Ascending aorta (tissue), 2 donors: ENCODE data around the gene OSBPL8. TPM values are rescaled to one million over a fixed set of nuclear protein-coding genes. Genes with fewer than 3 reads are reported as not detected.
"Not testable (repeated sequence)": the region's sequence is repeated elsewhere in the genome, so short reads cannot be mapped to it uniquely, and the experiment has no call there.

Source experiments
- DNase-seq, 2 donors: peaks; one replicate each; pipeline ENCODE4 v3.0.0-alpha.2; 2019; ENCODE audit warnings: low spot score in 2 of 2
- H3K27ac ChIP-seq, 2 donors: fragments of 200-600 bp; sonication (generic); one replicate each; pipeline ENCODE4 v1.5.1; 2016 to 2017; ENCODE audit warnings: mild to moderate bottlenecking in 1 of 2
- H3K27me3 ChIP-seq: fragments of 200-600 bp; sonication (generic); one replicate; pipeline ENCODE4 v1.5.1; 2017
- H3K36me3 ChIP-seq, 2 donors: fragments of 200-600 bp; sonication (generic); one replicate each; pipeline ENCODE4 v1.5.1; 2016
- H3K4me1 ChIP-seq, 2 donors: fragments of 200-600 bp; sonication (generic); one replicate each; pipeline ENCODE4 v1.5.1; 2016 to 2017; ENCODE audit warnings: mild to moderate bottlenecking in 1 of 2
- H3K4me3 ChIP-seq, 2 donors: fragments of 200-600 bp; sonication (generic); one replicate each; pipeline ENCODE4 v1.5.1; 2016 to 2017; ENCODE audit warnings: mild to moderate bottlenecking in 1 of 2
- H3K9me3 ChIP-seq, 2 donors: fragments of 200-600 bp; sonication (generic); one replicate each; pipeline ENCODE4 v1.5.1; 2016
- intact Hi-C: fragments of 100-400 bp; cut with DNase I; formaldehyde crosslinking; loops from one replicate; pipeline ENCODE4 v1.15.1; 2023
- total RNA-seq: library from RNA; depleted of rRNA; stranded (reverse); fragments of >200 nt; gene quantifications from one replicate; pipeline ENCODE4 v1.1.0, GENCODE V29; 2016
- TF ChIP-seq, protein P1 (sequence below), 3 experiments: fragments of 200-600 bp in 2 of 3; fragments of 450-650 bp in 1 of 3; sonication (generic) in 2 of 3; IDR thresholded peaks; one replicate each; pipeline ENCODE4 v1.5.1; 2016 to 2019; ENCODE audit warnings: antibody characterized with exemption in 3 of 3, mild to moderate bottlenecking in 1 of 3, moderate library complexity in 1 of 3

Gene OSBPL8
- total RNA-seq, 1 donor from 2014 or later, result 18.6 TPM

DNA sequence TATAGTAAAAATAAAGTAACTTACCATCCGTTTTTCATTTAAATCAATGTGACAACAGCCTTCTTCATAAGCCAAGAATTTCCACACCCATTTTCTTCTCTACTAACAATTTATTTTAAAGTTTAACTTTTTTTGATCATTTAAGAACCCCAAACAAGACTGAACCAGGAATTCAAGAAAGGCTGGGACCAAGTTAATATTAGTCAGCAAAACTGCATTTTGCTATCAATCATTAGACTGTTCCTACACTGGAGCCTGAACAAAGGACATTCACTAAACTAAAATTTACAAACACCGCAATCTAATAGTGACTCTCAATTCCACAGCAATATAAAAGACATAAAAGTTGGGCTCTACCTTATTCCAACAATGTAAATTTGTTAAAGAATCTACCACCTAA lies 73.6 kb downstream of the OSBPL8 start:
- TF ChIP-seq, protein P1, sequence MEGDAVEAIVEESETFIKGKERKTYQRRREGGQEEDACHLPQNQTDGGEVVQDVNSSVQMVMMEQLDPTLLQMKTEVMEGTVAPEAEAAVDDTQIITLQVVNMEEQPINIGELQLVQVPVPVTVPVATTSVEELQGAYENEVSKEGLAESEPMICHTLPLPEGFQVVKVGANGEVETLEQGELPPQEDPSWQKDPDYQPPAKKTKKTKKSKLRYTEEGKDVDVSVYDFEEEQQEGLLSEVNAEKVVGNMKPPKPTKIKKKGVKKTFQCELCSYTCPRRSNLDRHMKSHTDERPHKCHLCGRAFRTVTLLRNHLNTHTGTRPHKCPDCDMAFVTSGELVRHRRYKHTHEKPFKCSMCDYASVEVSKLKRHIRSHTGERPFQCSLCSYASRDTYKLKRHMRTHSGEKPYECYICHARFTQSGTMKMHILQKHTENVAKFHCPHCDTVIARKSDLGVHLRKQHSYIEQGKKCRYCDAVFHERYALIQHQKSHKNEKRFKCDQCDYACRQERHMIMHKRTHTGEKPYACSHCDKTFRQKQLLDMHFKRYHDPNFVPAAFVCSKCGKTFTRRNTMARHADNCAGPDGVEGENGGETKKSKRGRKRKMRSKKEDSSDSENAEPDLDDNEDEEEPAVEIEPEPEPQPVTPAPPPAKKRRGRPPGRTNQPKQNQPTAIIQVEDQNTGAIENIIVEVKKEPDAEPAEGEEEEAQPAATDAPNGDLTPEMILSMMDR (IDR thresholded peaks at IDR 0.05), result no peak
- intact Hi-C loops, result no loop called here
- H3K36me3 ChIP-seq, result peaks cover 8 to 10% of the 10 kb centered on the region in 2 donors
- H3K4me1 ChIP-seq, result no peaks in the 10 kb centered on the region
- no peaks in the 10 kb centered on the region for H3K27me3 ChIP-seq
- H3K27ac ChIP-seq, result no peak overlapping the region
- no peak overlapping the region for H3K4me3 ChIP-seq
- no peak for DNase-seq
- H3K9me3 ChIP-seq, result no peaks in the 10 kb centered on the region

DNA sequence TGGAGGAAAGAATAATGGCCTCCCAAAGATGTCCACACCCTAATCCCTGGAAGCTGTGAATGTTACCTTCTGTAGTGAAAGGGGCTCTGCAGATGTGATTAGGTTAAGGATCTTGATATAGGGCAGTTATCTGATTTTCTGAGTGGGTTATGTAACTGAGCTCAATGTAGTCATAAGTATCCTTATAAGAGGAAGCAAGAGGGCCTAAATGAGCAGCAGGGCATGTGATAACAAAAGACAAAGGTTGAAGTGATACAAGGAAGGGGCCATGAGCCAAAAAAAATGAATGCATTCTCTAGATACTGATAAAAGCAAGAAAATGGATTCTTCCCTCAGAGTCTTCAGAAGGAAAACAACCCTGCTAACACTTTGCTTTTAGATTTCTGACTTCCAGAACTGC lies 78.8 kb downstream of the OSBPL8 start:
- TF ChIP-seq, protein P1 (IDR thresholded peaks at IDR 0.05), result no peak
- H3K4me1 ChIP-seq, result no peaks in the 10 kb centered on the region
- no peaks in the 10 kb centered on the region for H3K27me3 ChIP-seq
- no peak overlapping the region for H3K4me3 ChIP-seq
- peaks cover 0 to 4% of the 10 kb centered on the region in 2 donors for H3K36me3 ChIP-seq
- H3K27ac ChIP-seq, result no peak overlapping the region
- intact Hi-C loops, result no loop called here
- H3K9me3 ChIP-seq, result no peaks in the 10 kb centered on the region
- DNase-seq, result no peak

DNA sequence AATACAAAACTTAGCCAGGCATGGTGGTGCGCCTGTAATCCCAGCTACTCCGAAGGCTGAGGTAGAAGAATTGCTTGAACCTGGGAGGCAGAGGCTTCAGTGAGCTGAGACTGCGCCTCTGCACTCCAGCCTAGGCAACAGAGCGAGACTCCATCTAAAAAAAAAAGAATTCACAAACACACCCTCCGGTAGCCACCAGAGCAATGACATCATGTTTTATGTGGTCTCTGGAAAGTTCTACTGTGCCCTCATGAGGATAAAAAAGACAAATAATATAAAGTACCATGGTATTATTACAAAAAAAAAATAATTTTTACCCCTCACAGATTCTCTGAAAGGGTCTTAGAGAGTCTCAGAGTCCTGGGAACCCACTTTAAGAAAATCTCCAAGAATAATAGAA lies 81.5 kb downstream of the OSBPL8 start:
- no peaks in the 10 kb centered on the region for H3K9me3 ChIP-seq
- H3K27ac ChIP-seq, result no peak overlapping the region
- intact Hi-C loops, result no loop called here
- H3K4me3 ChIP-seq, result no peak overlapping the region
- H3K36me3 ChIP-seq, result peaks cover 0 to 2% of the 10 kb centered on the region in 2 donors
- no peak for DNase-seq
- no peaks in the 10 kb centered on the region for H3K27me3 ChIP-seq
- no peaks in the 10 kb centered on the region for H3K4me1 ChIP-seq
- TF ChIP-seq, protein P1 (IDR thresholded peaks at IDR 0.05), result no peak

DNA sequence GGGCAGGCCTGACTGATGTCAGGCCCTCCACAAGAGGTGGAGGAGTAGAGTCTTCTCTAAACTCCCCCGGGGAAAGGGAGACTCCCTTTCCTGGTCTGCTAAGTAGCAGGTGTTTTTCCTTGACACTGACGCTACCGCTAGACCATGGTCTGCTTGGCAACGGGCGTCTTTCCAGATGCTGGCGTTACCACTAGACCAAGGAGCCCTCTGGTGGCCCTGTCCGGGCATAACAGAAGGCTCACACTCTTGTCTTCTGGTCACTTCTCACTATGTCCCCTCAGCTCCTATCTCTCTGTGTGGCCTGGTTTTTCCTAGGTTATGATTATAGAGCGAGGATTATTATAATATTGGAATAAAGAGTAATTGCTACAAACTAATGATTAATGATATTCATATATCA lies 86.7 kb downstream of the OSBPL8 start:
- intact Hi-C loops, result not testable (repeated sequence)

DNA sequence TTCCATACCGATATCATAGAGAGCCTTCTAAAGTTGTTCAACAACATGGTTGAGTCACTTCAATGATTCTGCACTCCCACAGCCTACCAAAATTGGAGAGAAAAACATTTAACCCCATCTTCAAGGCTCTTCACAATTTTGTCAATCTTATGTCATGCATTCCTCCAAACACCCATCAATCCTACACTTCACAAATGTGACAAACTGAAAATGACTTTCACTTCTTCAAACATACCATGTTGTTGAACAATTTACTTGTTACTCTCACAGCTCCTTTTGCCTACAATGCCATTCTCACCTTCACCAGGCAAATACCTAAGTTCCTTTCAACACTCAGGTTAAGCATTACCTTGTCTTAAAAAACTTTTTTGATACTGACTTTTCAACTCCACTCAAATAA lies 88.0 kb downstream of the OSBPL8 start:
- H3K9me3 ChIP-seq, result no peaks in the 10 kb centered on the region
- peak overlapping the region; percentile 27 to 44 for H3K27ac ChIP-seq
- H3K4me3 ChIP-seq, result no peak overlapping the region
- no peaks in the 10 kb centered on the region for H3K27me3 ChIP-seq
- peaks cover 5 to 10% of the 10 kb centered on the region in 2 donors for H3K4me1 ChIP-seq
- no peaks in the 10 kb centered on the region for H3K36me3 ChIP-seq
- TF ChIP-seq, protein P1 (IDR thresholded peaks at IDR 0.05), result no peak
- intact Hi-C loops, result no loop called here
- no peak for DNase-seq

More for the DNA sequence above, 86.7 kb downstream of the OSBPL8 start:
- H3K36me3 ChIP-seq, H3K27me3 ChIP-seq, H3K27ac ChIP-seq, H3K9me3 ChIP-seq, DNase-seq, H3K4me3 ChIP-seq: not testable (repeated sequence)
- peaks cover 5 to 10% of the 10 kb centered on the region in 2 donors for H3K4me1 ChIP-seq

DNA sequence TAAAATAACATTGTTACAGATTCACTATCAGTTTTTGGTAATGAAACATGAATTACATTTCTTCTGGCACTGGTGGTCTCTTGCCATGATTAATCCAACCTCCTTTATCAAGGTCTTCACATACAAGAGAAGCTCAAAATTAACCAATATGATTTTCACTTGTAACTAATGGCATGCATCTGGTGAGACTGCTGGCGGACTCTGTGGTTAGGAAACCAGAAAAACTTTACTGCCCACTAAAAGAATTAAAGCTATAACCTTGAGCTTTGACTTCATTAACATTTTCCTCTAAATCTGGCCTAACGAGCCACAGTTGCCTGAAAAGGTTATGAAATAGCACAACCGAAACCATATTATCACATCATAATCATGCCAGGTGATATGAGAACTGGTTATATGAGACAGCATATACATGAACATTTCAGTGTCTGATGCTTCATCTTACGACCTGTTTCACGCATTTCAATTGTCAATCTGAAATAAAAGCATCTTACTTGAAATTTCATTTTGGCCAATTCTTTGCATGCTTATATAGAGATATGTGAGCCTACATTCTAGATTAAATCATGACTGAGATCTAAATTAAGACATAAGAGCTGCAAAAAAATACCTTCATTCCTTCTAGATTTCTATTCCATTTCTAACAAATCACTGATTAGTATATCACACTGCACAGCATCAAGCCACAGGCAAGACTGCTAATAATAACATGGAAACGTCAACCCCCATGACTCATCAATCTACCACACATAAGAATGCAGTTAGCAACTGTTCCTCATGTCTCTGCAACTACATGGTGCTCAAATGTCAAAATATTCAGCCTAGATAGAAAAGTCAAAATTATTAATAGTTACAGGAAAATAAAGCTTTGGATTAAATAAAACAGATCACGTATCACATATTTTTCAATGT lies 89.3 kb downstream of the OSBPL8 start:
- H3K27me3 ChIP-seq, result no peaks in the 10 kb centered on the region
- DNase-seq, result no peak
- peak overlapping the region; percentile 3 to 49 for H3K27ac ChIP-seq
- H3K9me3 ChIP-seq, result no peaks in the 10 kb centered on the region
- peaks cover 5 to 10% of the 10 kb centered on the region in 2 donors for H3K4me1 ChIP-seq
- TF ChIP-seq, protein P1 (IDR thresholded peaks at IDR 0.05), result no peak
- H3K36me3 ChIP-seq, result no peaks in the 10 kb centered on the region
- intact Hi-C loops, result no loop called here
- no peak overlapping the region for H3K4me3 ChIP-seq
